GM18909 (cell line): ENCODE measurements around the gene HSP90AB1.
A peak's percentile ranks its signal among the peaks of the same experiment; 100 is the strongest.

Experiments
- ATAC-seq: cut with Tn5 transposase; IDR thresholded peaks from one replicate; pipeline ENCODE4 v1.9.1; 2021; ENCODE audit warnings: mild to moderate bottlenecking; ENCODE audit not compliant: unreplicated experiment, poor library complexity

HSP90AB1 gene

DNA sequence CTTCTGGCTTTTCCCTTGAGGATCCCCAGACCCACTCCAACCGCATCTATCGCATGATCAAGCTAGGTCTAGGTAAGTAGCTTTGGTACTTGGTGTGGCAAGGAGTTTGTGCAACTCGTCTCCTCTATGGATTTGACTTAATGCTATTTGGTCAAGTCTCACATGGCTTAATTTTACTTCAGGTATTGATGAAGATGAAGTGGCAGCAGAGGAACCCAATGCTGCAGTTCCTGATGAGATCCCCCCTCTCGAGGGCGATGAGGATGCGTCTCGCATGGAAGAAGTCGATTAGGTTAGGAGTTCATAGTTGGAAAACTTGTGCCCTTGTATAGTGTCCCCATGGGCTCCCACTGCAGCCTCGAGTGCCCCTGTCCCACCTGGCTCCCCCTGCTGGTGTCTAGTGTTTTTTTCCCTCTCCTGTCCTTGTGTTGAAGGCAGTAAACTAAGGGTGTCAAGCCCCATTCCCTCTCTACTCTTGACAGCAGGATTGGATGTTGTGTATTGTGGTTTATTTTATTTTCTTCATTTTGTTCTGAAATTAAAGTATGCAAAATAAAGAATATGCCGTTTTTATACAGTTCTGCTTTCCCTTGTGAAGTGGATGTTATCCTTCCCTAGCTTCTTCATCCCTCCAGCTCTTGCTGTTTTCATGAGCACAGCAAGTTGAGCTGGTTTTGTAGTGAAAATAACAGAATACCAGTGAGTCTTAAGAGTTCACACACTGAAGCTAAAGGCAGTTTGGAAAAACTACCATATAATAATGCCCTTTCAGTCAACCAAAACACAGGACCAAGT is 6.6 kb downstream of the HSP90AB1 start:
- ATAC-seq, result no peak

- no peak for ATAC-seq
Observed at GRCh38 chr6:44254191-44255104, 7.5 kb downstream of the HSP90AB1 start.

DNA sequence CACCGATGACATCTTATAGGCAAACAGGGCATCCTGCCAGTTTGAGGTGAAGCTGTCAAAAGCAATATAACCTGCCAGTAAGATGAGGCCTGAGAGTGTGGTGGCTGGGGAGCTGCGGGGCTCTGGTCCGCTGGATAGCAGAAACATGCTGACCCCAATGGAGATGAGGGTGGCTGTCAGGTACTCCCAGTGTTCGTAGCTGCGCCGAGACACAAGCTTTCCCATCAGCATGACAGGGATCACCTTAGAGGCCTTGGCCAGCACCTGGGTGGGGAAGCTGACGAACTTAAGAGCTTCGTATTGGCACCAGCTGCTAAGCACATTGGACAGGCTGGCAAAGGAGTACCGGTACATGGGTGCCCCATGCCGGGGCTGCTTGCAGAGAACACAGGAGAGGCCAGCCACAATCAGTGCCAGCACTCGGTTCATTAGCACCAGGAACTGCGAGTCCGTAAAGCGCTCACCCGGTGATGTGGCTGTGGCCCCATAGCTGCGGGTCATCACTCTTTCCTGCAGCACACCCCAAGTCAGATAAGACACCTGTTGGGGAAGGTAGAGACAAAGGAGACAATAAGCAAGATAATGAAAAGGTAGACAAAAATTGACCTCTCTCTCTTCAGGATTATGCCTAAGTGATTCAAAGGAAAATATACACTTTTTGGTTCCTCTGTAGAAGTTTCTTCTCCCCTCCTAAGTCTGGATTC is 8.4 kb downstream of the HSP90AB1 start:
- ATAC-seq, result no peak

- peak; percentile 0 for ATAC-seq
Observed at GRCh38 chr6:44255871-44256774, 9.2 kb downstream of the HSP90AB1 start.

DNA sequence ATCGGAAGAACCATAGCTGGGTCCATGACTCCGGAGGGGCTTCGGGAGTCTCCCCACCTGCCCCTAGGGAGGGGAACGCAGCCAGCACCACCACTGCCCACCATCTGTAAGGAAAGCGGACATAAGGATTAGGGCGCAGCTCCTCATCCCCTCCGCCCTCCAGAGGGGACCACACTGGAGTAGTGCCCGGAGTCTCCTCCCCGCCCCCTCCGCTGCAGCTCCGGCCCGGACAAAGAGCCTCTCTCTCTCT is 9.8 kb downstream of the HSP90AB1 start:
- no peak for ATAC-seq

DNA sequence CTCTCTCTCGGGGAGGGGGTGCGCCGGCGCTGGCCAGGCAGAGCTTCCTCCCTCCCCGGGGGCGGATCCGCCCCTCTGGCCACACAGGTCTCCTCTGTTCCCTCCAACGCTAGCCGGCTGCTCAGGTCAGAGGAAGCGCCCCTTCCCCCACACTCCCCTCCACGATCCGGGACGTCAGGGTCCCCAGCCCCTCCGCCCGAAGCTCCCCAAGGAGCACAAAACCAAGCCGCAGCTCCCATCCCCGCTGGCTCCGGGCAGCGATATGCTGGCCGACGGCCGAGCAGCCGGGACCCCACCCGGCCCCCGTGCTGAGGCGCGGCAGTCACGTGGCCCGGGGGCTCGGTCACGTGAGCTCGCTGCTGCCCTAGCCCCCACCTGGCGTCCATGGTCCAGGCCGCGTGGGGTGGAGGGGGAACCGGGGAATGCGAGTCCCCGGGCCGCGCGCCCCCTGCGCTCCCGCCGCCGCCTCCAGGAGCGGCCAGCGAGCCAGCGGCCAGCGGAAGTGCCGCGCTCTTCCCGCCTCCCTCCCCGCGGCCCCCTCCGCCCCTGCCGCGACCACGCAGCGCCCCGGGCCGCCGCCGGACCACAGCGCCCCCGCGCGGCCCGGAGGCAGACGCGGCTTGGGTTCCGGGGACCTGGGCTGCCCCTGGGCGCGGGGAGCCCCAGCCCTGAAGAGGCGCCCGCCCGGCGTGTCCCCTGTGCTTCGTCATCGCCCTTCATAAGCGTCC is 10.3 kb downstream of the HSP90AB1 start, which contains the start of gene SLC35B2:
TSS of gene SLC35B2 (minus strand) at position 504 of the 728 bp plus-strand sequence. CDS start at position 386, 118 bp downstream.
- peak; percentile 60 for ATAC-seq

DNA sequence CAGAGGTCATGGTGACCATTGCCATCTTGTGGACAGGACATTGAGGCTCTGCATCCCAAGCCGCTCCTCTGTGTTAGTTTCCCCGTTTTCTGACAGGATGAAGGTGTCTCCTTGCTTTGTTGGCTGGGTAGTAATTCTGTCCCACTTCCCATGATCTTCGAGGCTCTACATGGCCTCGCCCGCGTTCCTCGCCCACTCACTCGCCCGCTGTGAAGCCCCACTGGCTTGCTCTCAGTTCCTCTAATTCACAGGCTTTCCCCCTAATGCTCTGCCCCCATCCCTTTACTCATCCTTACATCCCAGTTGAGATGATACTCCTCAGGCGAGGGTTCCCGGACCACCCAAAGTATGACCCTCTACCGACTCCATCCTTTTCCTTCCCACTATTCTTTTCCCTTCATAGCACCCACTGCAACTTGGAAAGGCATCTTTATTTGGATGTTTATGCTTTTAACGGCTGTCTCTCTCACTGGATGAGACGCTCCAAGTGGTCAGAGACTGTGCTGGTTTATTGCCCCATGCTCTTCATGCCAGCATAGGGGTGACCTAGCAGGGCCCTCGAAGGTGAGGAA is 10.9 kb downstream of the HSP90AB1 start:
- peak; percentile 19 for ATAC-seq

DNA sequence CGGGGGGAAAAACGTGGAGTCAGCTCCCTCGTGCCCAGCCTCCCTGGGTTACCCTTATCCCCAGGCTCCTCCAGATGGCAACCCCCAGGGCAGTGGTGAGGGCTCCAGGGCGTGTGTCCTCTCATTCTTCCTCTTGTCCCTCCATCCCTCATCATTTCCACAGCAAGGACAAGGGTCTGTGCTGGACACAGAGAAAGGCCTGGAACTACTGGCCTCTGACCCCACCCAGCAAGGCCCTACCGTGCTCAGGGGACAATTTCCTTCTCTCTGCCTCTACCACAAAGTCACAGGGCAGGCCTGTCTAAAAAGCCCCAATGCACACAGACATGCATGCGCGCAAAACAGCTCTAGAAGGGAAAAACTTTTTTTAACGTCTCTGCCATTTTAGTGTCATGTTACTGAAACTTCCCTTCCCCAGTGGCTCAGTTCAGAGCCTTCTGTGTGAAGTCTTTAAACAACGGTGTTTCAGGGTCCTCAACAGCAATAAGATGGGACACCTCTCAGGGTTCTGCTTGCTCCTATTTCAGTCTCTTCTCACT is 11.5 kb downstream of the HSP90AB1 start:
- ATAC-seq, result no peak

DNA sequence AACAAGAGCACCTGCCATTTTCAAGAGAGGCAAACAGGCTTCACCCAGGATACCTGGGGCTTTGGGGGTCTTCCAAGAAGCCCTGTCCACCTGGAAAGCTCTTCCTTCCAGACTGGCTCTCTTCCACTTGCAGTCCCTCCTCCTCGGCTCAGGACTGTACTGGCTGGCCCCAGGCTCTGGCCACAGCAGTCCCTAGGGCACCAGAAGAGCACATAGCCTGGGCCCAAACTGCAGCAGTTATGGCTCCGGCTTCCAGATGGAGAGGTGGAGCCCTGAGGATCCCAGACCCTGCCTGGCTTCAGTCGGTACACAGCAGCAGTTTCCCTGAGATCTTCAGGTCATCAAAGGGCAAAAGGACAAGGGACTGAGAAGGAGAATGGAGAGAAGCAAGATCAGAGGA is 12.0 kb downstream of the HSP90AB1 start:
- no peak for ATAC-seq

GRCh38 chr6:44260011-44260410 is 13.1 kb downstream of the HSP90AB1 start:
- ATAC-seq, result no peak

DNA sequence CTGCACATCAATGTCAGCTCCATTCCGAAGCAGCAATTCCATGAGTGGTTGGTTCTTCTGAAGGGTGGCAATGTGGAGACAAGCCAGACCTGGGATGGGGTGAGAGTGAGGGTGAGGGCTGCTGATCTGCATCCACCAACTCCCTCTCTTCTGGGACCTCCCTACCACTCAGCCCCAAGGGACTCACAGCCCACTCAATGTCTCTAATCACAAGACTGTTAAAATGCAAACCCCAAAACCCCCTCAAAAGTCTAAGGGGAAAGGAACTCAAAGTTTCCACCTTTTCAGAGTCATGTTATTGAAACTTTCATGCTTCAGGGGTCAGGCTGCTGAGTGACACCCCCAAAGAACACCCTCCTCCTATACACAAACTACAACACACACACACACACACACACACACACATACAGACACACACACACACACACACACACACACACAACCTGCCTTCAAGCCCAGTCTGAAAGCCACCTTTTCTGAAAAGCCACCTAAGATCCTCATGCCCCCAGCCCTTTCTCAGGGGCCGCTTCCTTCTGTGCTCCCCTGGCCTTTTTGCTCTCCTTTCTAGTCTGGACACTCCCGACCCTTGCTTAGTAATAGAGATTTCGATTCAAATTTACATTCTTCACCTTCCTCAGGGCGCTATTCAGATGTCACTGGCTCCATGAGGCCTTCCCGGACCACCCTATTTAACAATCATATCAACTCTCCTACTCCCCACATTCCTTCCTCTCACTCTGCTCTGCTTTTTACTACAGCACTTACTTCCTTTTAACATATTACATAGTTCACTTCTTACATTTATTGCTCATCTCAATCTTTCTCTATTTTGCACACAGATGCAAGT is 13.8 kb downstream of the HSP90AB1 start:
- no peak for ATAC-seq

- no peak for ATAC-seq
Observed at GRCh38 chr6:44261581-44261980, 14.7 kb downstream of the HSP90AB1 start.

GRCh38 chr6:44262467-44263353 is 15.8 kb downstream of the HSP90AB1 start:
- no peak for ATAC-seq

DNA sequence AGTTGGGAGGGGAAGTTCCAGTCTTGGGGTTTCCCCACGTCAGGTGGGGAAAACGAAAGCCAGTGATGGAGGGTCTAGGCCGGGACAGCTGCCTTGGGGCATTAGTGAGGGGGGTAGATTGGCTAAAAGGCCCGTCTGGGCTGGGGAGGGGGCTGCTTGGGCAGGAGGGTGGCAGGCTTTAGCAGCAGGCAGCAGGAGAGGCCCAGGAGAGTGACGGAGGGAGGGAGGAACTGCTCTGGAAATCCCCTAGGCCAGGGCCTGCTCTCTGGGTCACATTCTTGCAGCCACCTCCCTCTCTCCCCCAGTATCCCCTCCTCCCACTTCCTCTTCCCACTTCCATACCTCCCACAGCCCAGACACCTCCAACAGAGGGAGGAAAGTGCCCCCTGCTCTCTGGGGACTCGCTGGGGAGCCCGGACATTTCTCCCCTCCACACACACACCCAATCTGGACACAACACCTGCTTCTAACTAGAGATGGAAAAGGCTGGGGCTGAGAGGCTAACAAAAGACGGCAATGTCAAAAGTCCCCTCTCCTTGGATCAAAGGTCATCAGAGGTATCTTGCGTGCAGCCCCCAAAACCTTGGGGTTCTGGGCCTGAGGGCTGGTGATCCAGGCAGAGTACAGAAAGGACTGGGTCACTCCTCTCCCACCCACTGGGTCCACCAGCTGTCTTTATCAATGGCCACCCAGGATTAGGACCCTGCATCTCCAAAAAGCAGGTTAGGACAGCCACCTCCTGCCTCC is 16.6 kb downstream of the HSP90AB1 start:
- no peak for ATAC-seq

GRCh38 chr6:44264154-44265006 is 17.5 kb downstream of the HSP90AB1 start:
- peak; percentile 42 for ATAC-seq
